ENCODE data around the gene UNC13C. TPM values are rescaled to one million over a fixed set of nuclear protein-coding genes. Genes with fewer than 3 reads are reported as not detected.

UNC13C gene
- total and polyA plus RNA-seq, 8 donors: 0.03 to 6.4 (median 2.3) TPM; not detected in 3

- TF ChIP-seq POLR2AphosphoS5 (IDR thresholded peaks at IDR 0.05): no peak
- H3K36me3 ChIP-seq: no peaks in the 10 kb centered on the region
- no peak for DNase-seq
- no peak overlapping the region for H3K4me3 ChIP-seq
- whole genome bisulfite sequencing, 5 donors: 30 to 55% (median 33%) methylated on average over 2 of the region's 2 CpGs
- H3K4me1 ChIP-seq: no peaks in the 10 kb centered on the region
- H3K27me3 ChIP-seq: no peaks in the 10 kb centered on the region
- H3K27ac ChIP-seq: no peak overlapping the region
- no peaks in the 10 kb centered on the region for H3K9me3 ChIP-seq
- intact Hi-C loops (cut with DNase I; ENCODE audit: low total_unique reads): no loop called here
Measured at GRCh38 chr15:54605043-54605442, 626.8 kb downstream of the UNC13C start.

- intact Hi-C loops (cut with DNase I; ENCODE audit: low total_unique reads): no loop called here
- 82 to 91% (median 83%) methylated on average over 4 of the region's 4 CpGs for WGBS, 5 donors
- DNase-seq: no peak
- Histone ChIP-seq H3K4me1 (no peaks in the 10 kb centered on the region), H3K9me3 (no peaks in the 10 kb centered on the region), H3K4me3 (no peak overlapping the region), H3K36me3 (no peaks in the 10 kb centered on the region), H3K27ac (no peak overlapping the region), H3K27me3 (no peaks in the 10 kb centered on the region)
- TF ChIP-seq POLR2AphosphoS5 (IDR thresholded peaks at IDR 0.05): no peak
Measured at GRCh38 chr15:54605556-54605955, 627.3 kb downstream of the UNC13C start.

- TF ChIP-seq CTCF (IDR thresholded peaks at IDR 0.05) (no peak), POLR2AphosphoS5 (IDR thresholded peaks at IDR 0.05) (no peak), EP300 (IDR thresholded peaks at IDR 0.05) (no peak), POLR2A (IDR thresholded peaks at IDR 0.05) (no peak)
- H3K4me3 ChIP-seq: no peak overlapping the region
- no peaks in the 10 kb centered on the region for H3K36me3 ChIP-seq
- WGBS, 5 donors: 66 to 85% (median 80%) methylated on average over 1 of the region's 1 CpG
- H3K4me1 ChIP-seq: no peaks in the 10 kb centered on the region
- H3K27ac ChIP-seq: no peak overlapping the region
- no peaks in the 10 kb centered on the region for H3K9me3 ChIP-seq
- intact Hi-C loops (cut with DNase I; ENCODE audit: low total_unique reads): no loop called here
- no peak for DNase-seq
- H3K27me3 ChIP-seq: no peaks in the 10 kb centered on the region
Measured at GRCh38 chr15:54608876-54609835, 630.9 kb downstream of the UNC13C start.

GRCh38 chr15:54618120-54618519 lies 639.9 kb downstream of the UNC13C start:
- no peaks in the 10 kb centered on the region for H3K9me3 ChIP-seq
- TF ChIP-seq CTCF (IDR thresholded peaks at IDR 0.05): no peak
- TF ChIP-seq POLR2A (IDR thresholded peaks at IDR 0.05): no peak
- TF ChIP-seq EP300 (IDR thresholded peaks at IDR 0.05): no peak
- no peak for TF ChIP-seq POLR2AphosphoS5 (IDR thresholded peaks at IDR 0.05)
- H3K27me3 ChIP-seq: no peaks in the 10 kb centered on the region
- no peaks in the 10 kb centered on the region for H3K4me1 ChIP-seq
- no peaks in the 10 kb centered on the region for H3K36me3 ChIP-seq
- intact Hi-C loops (cut with DNase I; ENCODE audit: low total_unique reads): no loop called here
- no peak overlapping the region for H3K4me3 ChIP-seq
- no peak overlapping the region for H3K27ac ChIP-seq
- no peak for DNase-seq
- WGBS, 5 donors: 68 to 91% (median 71%) methylated on average over 2 of the region's 2 CpGs

- Histone ChIP-seq H3K9me3 (no peaks in the 10 kb centered on the region), H3K36me3 (no peaks in the 10 kb centered on the region), H3K27ac (no peak overlapping the region), H3K27me3 (no peaks in the 10 kb centered on the region), H3K4me3 (no peak overlapping the region), H3K4me1 (no peaks in the 10 kb centered on the region)
- WGBS, 5 donors: 26 to 57% (median 32%) methylated on average over 3 of the region's 3 CpGs
- no peak for TF ChIP-seq CTCF (IDR thresholded peaks at IDR 0.05)
- no peak for TF ChIP-seq POLR2A (IDR thresholded peaks at IDR 0.05)
- no peak for TF ChIP-seq EP300 (IDR thresholded peaks at IDR 0.05)
- no peak for TF ChIP-seq POLR2AphosphoS5 (IDR thresholded peaks at IDR 0.05)
- intact Hi-C loops (cut with DNase I; ENCODE audit: low total_unique reads): no loop called here
- no peak for DNase-seq
Measured at GRCh38 chr15:54619180-54619579, 640.9 kb downstream of the UNC13C start.
